ENCODE results near the gene GPR151.

GPR151 gene

DNA sequence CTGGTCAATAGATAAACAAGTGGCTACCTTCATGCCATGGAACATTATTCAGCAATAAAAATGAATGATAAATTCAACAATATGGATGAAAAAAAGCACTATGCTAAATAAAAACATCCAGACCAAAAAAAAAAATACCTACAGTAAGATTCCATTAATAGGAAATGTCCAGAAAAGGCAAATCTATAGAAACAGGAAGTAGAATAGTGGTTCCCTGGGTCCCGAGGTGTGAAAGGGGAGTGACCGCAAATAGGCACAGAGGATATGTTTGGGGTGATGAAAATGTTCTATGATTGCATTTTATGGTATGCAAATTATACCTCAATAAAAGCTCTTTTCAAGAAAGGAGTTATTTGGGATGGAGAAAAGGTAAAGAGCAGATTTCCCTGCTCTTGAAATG, 3.6 kb upstream of the GPR151 start:
- no peak for DNase-seq (ENCODE audit: low spot score)

DNA sequence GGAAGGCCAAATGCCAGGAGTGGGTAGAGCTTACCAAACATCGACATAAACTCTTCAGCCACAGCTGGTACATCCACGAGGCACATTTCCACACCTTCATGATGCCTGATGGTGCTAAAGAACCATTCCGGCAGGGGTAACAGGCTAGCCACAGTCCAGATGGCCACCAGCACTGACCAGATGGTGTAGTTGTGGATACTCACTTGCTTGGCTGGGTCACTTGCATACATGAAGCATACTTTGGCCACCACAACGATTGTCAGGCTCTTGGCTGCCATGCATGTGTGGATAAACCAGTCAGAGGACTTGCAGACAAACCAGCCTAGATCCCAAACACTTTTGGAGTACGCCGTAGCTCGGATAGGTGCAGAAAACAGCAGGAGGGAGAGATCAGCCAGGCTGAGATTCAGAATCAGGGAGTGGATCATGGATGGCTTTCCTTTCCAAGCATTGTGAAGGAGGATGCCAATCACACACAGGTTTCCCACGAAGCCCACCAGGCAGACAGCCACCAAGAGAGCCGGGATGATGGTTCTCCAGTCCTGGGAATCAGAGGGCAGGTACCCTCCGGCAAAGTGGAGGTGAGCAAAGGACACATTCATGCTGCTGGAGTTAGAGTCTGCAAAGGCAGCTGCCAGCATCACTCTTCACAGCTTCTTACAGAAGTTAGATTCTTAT, 378 bp downstream of the GPR151 start:
- no peak for DNase-seq (ENCODE audit: low spot score)

DNA sequence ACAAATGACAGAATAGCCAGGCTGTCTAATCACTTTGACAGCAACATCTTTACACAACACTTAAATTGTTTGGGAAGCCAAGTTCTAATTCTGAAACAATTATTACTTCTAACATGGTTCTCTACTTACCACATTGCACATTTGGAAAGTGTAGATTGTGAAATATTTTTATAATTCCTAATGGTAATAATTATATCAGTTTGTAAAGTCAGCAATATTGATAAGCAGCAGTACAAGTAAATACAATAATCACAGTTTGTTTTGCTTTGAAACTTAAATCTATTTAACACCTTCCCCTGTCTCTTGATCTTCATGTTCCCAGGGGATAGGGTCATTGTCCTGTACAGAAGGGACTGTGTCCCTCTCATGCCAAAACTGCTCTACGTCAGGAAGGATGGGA, 1.4 kb downstream of the GPR151 start:
- DNase-seq (ENCODE audit: low spot score): no peak

DNA sequence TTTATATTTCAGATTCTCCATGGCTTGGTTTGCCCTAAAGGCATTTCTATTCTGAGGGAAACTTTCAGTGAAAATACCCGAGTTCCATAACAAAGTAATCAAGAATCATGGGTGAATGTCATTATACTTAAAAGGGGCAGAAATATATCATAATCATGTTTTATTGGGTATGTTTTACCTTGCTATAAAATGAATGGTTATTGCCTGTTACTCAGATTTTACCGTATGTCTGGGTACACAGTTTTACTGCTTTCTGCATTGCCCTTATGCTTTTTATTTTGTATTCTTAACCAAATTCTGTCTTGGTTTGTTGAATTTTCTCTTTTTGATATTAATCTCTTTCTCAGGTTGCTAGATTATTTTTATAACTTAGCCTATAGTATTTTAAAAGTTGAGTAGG, 2.5 kb downstream of the GPR151 start:
- DNase-seq (ENCODE audit: low spot score): no peak

DNA sequence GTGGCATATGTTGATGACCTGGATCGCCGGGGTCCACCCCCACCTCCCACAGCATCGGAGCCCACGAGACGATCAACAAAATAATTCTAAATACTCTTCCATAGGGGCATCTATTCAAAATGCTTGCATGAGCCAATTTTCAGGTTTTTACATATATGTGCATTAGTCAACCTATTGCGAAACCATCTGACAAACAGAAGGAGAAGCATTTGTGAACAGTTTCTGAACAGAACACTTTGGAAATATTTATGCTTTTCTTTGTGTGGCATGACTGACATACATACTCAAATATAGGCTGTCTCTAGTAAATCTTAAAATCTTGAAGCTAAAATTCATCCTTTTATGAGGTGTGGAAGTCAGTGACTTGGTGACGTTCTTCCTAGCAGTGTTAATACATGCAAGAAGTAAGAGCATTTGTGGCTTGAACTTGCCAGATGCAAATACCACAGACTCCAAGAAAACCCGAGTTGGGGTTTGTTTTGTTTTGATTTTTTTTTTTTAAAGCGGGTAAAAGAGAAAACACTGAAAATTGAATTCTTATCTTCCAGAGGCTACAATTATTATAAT, 5.3 kb downstream of the GPR151 start:
- DNase-seq (ENCODE audit: low spot score): no peak

DNA sequence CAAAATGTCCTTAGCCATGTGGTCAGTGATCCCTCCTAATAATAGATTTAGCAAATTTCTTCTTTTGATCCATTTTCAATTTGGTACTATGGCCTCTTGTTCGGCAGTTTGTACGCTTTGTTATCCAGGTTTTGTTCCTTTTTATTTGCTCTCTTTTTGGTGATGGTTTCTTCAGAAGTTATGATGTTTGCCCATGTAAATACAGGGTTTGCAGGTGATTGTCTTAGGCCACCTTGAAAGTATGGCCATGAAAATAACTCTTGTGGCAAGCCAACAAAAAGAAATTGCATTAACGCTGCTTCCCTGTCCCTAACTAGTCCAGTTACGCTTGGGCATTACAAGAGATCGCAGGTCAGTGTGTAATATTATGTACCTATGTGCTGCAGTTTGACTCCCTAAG, 8.6 kb downstream of the GPR151 start:
- DNase-seq (ENCODE audit: low spot score): no peak

DNA sequence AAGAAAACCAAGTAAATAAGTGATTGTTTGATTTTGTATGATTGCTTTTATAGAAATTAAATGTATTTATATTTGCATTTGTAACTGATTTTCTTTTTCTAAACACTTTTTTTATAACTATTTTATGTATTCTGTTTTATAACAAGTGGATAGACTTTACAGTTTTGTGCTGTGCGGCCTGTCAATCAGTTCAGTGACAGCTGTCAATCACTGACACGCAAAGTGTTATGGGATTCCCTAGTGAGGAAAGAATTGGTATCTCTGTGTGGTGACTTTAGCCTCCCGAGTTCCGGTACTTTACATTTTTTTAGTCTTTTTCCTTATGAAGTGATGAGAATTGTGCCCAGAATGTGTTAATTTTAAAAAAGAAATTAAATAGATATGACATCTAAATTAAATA, 16.3 kb downstream of the GPR151 start:
- DNase-seq (ENCODE audit: low spot score): no peak

DNA sequence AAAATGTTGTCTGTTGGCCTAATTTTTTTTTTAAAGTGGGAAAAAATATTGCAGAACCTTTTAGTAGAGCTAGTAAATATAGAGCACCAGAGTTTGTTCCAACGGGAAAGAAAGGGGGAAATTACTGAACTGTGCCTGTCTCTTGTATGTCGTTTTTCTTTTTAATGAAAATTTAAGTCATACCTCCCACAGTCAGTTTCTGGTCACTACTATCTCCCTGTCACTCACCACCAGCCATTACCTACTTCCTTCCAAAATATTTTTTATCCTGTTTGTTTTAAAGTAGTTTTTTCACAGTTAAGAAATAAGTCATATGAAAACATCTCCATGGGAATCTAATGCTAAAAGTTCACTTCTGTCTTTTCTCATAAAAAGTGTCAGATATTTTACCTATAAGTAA, 21.3 kb downstream of the GPR151 start:
- no peak for DNase-seq (ENCODE audit: low spot score)

DNA sequence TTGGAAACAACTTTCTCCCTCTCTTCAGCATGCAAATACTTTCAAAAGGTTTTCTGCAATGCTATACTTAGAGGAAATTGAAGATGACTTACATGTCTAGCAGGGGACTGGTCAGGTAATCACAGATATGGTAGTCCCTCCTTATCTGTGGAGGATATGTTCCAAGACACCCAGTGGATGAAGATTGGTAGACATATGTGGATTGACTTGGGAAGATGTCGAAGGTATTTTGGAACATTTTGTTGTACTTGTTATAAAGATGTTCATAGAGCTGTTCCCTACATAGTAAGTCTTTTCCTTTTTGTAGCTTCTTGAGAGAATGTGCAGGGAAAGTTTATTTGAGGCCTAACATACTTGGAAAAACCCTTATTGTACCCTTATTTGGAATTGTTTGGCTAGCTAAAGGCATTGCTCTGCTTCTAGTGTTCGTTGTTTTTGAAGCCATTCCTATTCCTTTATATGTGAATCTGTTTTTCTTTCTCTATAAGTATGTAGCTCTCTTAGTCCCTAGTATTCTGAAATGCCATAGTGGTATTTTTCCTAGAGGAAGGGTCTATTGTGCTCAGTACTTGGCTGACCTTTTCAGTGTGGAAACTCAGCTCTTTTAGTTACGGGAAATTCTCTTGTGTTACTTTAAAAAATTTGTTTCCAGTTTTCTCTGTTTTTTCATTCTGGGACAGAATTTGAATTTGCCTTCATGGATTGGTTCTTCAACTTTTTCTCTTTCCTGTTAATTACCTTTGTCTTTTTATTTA, 25.7 kb downstream of the GPR151 start:
- DNase-seq (ENCODE audit: low spot score): no peak

DNA sequence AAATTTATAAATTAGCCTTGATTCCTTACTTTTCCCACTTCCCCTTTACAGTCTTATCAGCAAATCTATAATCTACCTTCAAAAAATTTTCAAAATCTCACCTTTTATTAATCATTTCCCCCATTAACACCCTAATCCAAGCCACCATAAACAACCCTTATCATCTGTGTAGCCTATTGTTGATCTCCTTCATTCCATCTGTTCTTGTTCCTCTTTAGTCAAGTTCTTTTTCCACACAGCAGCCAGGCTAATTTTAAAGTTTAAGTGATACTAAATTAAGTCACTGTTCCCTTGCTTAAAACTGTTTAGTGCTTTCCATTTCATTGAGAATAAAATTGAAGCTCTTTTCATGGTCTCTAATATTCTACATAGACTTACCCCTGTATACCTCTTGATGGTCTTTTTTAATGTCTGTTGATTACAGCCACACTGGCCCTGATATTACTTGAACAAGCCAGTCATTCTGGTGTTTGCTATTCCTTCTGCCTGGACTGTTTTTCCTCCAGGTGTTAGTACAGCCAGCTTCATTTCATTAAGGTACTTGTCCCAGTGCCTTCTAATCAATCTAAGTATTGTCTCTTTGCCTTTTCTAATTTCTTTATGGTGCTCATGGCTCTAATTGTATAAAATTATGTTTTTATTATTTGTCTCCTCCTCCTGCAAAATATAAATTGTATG, 31.1 kb downstream of the GPR151 start:
- DNase-seq (ENCODE audit: low spot score): no peak

DNA sequence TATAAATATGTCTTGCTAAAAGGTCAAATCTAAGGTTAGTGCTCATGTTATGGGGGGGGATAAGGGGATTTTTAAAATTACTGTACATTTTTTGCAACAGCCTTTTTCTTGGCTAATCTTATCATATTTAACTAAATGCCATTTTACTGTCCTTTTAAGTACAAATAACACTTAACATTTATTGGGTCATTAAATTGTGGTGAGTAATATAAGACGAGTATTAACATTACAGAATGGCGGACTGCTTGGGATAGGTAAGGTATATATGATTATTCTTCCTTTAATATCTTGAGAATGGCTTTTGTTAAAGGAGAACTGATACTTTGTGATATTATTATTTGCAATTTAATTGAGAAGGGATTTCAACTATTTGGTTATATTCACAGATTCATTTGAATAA, 33.2 kb downstream of the GPR151 start:
- DNase-seq (ENCODE audit: low spot score): no peak

DNA sequence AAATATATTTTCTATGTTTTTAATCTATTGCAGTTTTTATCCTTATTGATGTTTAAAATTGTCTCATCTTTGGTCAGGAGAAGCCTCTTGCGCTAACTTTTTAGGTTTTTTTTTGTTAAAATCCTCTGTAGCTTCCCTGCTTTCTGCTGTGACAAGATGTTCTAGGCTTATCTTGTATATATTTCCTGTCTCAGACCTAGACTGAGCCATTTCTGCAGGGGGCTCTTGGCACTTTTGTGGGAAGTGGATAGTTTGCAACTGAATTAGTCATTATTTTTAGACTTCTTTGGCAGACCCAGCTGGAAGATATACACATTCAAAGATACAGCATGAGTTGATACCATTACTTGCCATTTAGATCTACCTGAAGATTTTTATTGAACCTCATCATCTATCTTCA, 40.1 kb downstream of the GPR151 start:
- no peak for DNase-seq (ENCODE audit: low spot score)

DNA sequence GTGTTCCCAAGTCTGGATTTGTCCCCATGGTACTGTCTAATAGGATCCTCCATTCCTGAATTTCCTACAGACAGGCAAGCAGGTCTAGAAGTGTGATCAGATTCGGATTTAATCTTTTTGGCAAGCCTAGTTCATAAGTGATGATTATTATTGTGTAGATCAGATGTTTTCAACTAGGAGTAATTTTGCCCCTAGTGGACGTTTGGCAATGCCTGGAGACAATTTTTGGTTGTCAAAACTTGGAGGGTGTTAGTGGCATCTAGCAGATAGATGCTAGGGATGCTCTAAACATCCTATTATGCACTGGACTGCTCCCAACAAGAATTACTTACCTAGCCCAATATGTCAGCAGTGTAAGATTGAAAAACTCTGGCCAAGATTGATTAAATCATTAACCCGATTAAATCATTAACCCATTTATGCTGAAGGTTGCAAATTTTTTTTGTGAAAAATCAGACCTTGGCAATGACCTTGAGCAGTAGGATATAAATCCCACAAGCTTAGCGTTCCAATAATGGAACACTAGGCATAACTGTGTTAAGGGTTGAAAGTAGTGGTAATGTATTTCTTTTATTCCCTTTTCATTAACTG, 40.7 kb downstream of the GPR151 start:
- no peak for DNase-seq (ENCODE audit: low spot score)

DNA sequence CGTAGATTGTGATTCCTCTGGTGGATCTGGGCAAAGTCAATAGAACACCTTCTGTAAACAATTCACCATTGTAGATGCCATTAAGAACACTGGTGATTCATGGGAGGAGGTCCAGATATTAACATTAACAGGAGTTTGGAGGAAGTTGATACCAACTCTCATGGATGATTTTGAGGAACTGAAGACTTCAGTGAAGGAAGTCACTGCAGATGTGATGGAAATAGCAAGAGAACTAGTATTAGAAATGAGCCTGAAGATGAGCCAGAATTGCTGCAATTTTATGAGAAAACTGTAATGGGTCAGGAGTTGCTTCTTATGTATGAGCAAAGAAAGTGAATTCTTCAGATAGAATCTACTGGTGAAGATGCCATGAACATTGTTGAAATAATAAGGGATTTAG, 41.9 kb downstream of the GPR151 start:
- DNase-seq (ENCODE audit: low spot score): no peak

DNA sequence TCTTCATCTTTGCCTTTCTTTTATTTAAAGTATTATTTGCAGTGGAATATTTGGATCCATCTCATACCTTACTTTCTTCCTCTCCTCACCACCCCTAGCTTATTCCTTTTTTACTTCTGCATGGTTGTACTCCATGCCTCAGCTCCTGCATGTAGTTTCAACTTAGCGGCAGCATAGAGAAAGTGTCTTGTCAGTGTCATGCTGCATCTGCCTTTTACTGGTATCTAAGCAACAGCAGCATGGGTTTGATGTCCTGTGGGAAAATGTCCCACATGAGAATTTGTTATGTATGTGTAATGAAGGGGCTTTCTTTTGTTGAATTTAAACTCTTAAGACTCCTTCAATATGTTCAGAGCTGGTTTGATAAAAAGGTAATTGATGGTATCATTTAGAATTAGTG, 48.2 kb downstream of the GPR151 start:
- no peak for DNase-seq (ENCODE audit: low spot score)

DNA sequence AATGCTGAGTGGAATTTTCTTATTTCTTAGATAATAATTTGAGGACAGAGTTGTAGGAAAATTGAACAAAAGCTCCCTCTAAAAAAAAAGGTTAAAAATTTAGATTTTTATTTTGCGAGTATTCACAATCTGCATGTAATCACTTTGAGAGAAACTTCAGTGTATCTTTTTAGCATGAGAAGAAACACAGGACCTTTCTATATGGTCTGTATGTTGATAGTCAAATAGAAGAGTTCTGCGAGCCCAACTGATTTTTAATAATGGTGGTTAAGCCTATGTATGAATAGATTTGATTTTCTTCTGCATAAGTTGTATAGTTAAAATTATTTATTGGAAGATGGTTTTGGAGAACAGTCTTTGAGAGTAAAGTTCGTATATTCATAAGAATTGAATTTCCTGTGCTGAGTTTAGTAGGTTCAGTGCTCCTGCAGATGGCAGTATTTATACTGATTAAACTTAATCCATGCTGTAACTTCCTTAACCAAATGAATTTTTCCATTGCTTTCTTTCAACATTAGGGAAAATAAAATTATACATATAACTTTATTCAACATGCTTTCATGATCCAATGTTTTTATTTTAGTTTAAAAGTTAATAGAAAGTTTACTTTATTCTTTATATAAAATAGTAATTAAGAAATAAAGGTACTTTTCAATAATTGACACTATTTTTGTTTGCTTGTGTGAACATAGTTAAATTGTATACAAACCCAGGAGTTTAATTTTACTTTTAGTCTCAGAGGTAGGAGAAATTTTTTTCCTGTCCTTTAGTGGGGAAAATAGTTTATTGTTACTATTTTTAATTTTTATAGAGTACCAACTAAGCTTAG, 49.3 kb downstream of the GPR151 start:
- no peak for DNase-seq (ENCODE audit: low spot score)

DNA sequence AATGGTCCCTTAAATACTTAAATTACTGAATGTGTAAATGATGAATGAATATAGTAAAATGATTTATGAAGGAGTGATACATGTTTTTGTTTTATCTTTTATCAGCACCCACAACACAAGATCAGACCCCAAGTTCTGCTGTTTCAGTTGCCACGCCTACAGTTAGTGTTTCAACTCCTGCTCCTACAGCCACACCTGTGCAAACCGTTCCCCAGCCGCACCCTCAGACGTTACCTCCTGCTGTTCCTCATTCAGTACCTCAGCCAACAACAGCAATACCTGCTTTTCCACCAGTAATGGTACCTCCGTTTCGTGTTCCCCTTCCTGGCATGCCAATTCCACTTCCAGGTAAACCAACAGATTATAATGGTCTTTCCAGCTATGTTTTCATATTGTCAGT, 52.5 kb downstream of the GPR151 start:
- no peak for DNase-seq (ENCODE audit: low spot score)

Measured in hematopoietic multipotent progenitor cell treated with erythropoietin and hydrocortisone succinate and interleukin-3 and kit ligand, for 17 days (in vitro differentiated cells).